GM19193 (cell line): ENCODE results near the gene PTPRG.

ENCODE experiments used
- POLR2A ChIP-seq: IDR thresholded peaks from 4 replicates; pipeline ENCODE4 v1.6.1; 2011; ENCODE audit not compliant: insufficient read depth, insufficient read length; ENCODE audit errors: extremely low read depth

PTPRG gene

DNA sequence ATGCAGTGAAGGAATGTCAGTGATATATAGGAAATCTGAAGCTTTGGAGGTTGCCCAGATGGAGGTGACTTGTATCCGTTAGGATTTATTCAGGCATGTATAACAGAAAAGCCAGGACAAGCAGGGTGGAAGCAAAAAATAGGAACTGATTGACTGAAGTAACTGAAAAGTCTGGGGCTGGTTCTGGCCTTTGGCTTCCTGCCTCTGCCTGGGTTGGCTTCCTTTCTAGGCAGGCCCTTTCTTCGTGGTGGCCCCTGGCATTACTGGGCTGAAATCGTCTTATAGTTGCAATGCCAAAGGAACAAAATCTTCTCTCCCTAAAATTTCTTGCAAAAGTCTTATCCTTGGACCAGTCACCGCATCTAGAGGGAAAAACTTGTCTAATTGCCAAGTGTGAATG, 386.1 kb downstream of the PTPRG start:
- TF ChIP-seq POLR2A, result no peak

GRCh38 chr3:61948699-61949305, 387.4 kb downstream of the PTPRG start:
- no peak for TF ChIP-seq POLR2A

DNA sequence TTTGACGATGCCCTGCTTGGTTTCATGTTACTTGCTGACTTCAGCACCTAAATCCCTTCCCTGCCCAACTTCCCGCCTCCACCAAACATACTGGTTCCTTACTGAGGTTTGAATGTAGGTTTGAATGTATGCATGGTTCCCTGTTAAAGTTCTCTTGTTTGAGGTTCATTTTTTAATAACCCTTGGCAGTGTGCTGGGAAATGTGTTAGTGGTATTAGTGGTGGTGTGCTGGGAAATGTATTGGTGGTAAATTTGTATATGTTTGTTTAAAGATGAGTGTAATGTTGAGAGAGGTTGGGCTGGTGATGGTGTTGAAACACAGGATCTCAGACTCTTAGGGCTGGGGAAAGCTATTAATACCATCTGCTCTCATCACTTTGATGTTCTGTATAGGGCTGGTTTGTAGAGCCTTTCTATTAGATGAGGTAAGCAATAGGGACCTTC, 392.7 kb downstream of the PTPRG start:
- TF ChIP-seq POLR2A, result no peak

- TF ChIP-seq POLR2A, result no peak
Observed at GRCh38 chr3:61955483-61955882, 394.1 kb downstream of the PTPRG start.

DNA sequence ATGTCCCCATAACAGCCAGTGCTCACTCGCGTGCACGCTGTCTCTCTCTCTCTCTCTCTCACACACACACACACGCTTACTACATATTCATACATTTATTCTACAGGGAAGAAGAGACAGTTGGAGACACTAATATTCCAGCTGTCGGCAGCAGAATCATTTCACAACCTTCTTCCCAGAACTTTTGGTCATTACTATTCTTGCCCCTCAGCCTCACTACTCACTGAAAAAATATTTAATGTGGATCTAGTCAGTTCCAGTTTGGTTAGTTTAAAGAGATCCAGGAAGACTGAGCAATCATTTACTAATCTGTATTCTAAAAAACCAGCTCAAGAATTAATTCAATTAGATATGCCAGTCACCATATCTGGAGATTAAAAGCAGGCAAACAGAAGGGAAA, 394.9 kb downstream of the PTPRG start:
- no peak for TF ChIP-seq POLR2A

GRCh38 chr3:61957259-61957658, 395.9 kb downstream of the PTPRG start:
- TF ChIP-seq POLR2A, result no peak

DNA sequence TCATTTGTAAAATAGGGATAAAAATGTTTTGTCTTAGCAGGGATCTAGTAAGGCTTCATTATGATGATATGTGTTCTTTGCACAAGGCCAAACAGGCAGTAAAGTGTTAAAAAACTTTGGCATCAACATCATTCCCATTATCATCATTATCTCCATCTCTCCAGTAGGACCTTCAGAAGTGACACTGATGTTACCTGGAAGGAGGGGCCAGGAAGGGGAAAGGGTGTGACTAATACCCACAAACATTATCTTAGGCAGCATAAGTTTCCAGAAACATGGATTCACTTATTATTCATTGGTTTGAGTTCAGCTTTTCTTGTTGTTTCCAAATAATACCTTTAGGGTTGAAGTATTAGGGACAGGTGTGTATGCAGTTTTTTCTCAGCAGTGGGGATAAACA, 399.6 kb downstream of the PTPRG start:
- no peak for TF ChIP-seq POLR2A

GRCh38 chr3:61961900-61962299, 400.5 kb downstream of the PTPRG start:
- TF ChIP-seq POLR2A, result no peak

GRCh38 chr3:61964566-61964965, 403.2 kb downstream of the PTPRG start:
- no peak for TF ChIP-seq POLR2A

DNA sequence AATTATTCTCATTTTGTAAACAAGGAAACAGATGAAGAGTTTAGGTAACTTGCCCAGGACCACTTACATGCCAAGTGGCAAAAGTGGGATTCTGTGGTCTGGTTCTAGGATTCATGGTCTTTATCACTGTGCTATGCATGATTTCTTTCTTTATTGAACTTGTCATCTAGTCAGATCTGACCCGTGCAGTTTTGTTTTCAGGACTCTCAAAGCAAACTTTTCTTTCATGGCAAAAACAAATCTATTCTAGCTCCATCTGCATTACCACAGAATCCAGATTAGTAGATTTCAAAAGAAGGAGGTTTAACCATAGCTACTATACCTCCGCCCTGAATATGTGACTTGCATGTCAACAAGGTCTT, 404.4 kb downstream of the PTPRG start:
- TF ChIP-seq POLR2A, result no peak

- TF ChIP-seq POLR2A, result no peak
Observed at GRCh38 chr3:61966200-61966599, 404.8 kb downstream of the PTPRG start.

- TF ChIP-seq POLR2A, result no peak
Observed at GRCh38 chr3:61967019-61967418, 405.6 kb downstream of the PTPRG start.

DNA sequence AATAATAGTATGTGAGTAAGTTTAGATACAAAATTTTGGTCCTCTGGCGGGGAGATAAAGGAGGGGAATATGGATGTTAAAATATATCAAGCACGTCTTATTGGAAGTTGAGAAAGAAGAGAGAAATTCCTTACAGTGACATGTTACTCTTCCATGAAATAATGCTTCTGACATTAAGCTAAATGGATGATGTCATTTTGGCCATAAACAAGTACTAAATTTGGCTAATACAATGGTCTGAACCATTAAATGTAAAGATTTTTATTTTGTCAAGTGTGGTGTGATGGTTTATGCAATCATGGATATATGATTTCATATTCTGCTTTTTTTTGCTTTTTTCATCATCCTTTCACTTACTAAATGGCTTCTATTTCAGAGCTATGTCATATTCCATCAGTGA, 406.6 kb downstream of the PTPRG start:
- no peak for TF ChIP-seq POLR2A

DNA sequence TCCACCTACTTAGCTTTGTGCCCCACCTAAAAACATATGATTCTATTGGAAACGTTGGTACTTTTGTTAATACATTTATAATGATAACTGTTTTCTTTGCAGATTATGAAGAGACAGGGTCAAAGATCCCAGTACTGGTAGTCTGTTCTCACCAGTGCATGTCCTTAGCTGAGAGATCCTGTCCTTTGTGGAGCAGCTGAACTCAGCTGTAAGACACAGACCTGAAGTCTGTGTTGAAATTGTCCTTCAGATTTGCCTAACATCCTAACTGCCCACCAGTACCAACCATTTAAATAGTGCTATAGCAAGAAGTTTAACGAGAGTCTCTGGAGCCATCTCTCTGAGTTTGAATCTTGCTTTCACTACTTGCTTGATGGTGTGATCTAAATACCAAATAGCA, 413.3 kb downstream of the PTPRG start:
- no peak for TF ChIP-seq POLR2A

- no peak for TF ChIP-seq POLR2A
Observed at GRCh38 chr3:61975199-61975598, 413.8 kb downstream of the PTPRG start.

DNA sequence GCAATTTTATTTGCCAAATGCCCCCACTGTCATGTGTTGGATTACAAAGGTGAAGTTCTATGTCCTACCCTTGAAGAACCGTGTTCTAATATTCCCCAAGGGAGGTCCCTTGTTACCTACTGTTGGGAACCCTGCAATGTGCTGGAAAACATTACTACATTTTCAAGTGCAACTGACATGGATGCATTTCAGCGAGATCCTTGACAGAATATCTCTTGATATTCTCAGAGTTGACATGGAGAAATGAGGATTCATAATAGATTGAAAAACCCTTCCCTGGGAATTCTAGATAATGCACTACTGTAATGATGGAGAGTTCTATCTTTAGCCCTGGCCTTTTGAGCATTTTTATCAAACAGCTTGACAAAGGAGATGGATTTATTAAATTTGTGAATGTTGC, 414.6 kb downstream of the PTPRG start:
- TF ChIP-seq POLR2A, result no peak
